Osteocyte (in vitro differentiated cells): ENCODE data around the gene PPP1R14B. TPM values are rescaled to one million over a fixed set of nuclear protein-coding genes. Genes with fewer than 3 reads are reported as not detected.

Source experiments
- DNase-seq: peaks from one replicate; pipeline ENCODE4 v3.0.0; 2021; ENCODE audit warnings: mixed read lengths; ENCODE audit not compliant: unreplicated experiment; ENCODE audit errors: extremely low spot score
- H3K27ac Mint-ChIP-seq: one replicate; pipeline ENCODE4 v1.8.0; 2021; ENCODE audit warnings: mild to moderate bottlenecking, mixed read lengths; ENCODE audit not compliant: unreplicated experiment
- H3K27me3 Mint-ChIP-seq: one replicate; pipeline ENCODE4 v1.8.0; 2021; ENCODE audit warnings: mixed read lengths; ENCODE audit not compliant: unreplicated experiment
- H3K36me3 Mint-ChIP-seq: one replicate; pipeline ENCODE4 v1.8.0; 2021; ENCODE audit warnings: mixed read lengths; ENCODE audit not compliant: unreplicated experiment
- H3K4me1 Mint-ChIP-seq: one replicate; pipeline ENCODE4 v1.8.0; 2021; ENCODE audit warnings: mixed read lengths; ENCODE audit not compliant: unreplicated experiment
- H3K4me3 Mint-ChIP-seq: one replicate; pipeline ENCODE4 v1.8.0; 2021; ENCODE audit warnings: mild to moderate bottlenecking, moderate library complexity, mixed read lengths; ENCODE audit not compliant: unreplicated experiment
- H3K9me3 Mint-ChIP-seq: one replicate; pipeline ENCODE4 v1.8.0; 2021; ENCODE audit warnings: mixed read lengths; ENCODE audit not compliant: unreplicated experiment
- CTCF ChIP-seq: fragments of 200-600 bp; sonication (generic); IDR thresholded peaks from 2 replicates; pipeline ENCODE4 v1.5.0; 2021; ENCODE audit warnings: antibody characterized with exemption, mild to moderate bottlenecking, moderate library complexity
- total RNA-seq: library from RNA; stranded (reverse); gene quantifications from 2 replicates; pipeline ENCODE4 v1.2.1, GENCODE V29; 2021

PPP1R14B gene
- total RNA-seq, 1 donor from 2014 or later, result 270 TPM

GRCh38 chr11:64208086-64208795 lies 38.5 kb downstream of the PPP1R14B start:
- no peak for TF ChIP-seq CTCF
- Mint-ChIP-seq H3K27ac (peak overlapping the region; percentile 80), H3K4me3 (no peak overlapping the region), H3K9me3 (no peaks in the 10 kb centered on the region), H3K36me3 (peaks cover 13% of the 10 kb centered on the region), H3K4me1 (peaks cover 17% of the 10 kb centered on the region), H3K27me3 (no peaks in the 10 kb centered on the region)
- DNase-seq, result no peak

GRCh38 chr11:64207256-64208085 lies 39.3 kb downstream of the PPP1R14B start:
- Mint-ChIP-seq H3K36me3 (peaks cover 18% of the 10 kb centered on the region), H3K4me1 (peaks cover 17% of the 10 kb centered on the region), H3K9me3 (no peaks in the 10 kb centered on the region), H3K27ac (peak overlapping the region; percentile 80), H3K4me3 (no peak overlapping the region), H3K27me3 (no peaks in the 10 kb centered on the region)
- TF ChIP-seq CTCF, result no peak
- no peak for DNase-seq

- no peaks in the 10 kb centered on the region for H3K9me3 Mint-ChIP-seq
- no peak for TF ChIP-seq CTCF
- H3K4me1 Mint-ChIP-seq, result peaks cover 17% of the 10 kb centered on the region
- no peak for DNase-seq
- peaks cover 23% of the 10 kb centered on the region for H3K36me3 Mint-ChIP-seq
- H3K4me3 Mint-ChIP-seq, result no peak within 1 kb of the TSS
- peak within 1 kb of the TSS; percentile 80 for H3K27ac Mint-ChIP-seq
- no peaks in the 10 kb centered on the region for H3K27me3 Mint-ChIP-seq
Observed at GRCh38 chr11:64206457-64207255, 40.1 kb downstream of the PPP1R14B start, which contains the start of gene FERMT3. Gene FERMT3 (plus strand): TSS chr11:64206721. CDS start chr11:64207365, 644 bp downstream.

- DNase-seq, result peak; percentile 93
- H3K4me1 Mint-ChIP-seq, result peaks cover 17% of the 10 kb centered on the region
- TF ChIP-seq CTCF, result peak; percentile 81
- H3K4me3 Mint-ChIP-seq, result no peak overlapping the region
- no peaks in the 10 kb centered on the region for H3K9me3 Mint-ChIP-seq
- H3K27me3 Mint-ChIP-seq, result no peaks in the 10 kb centered on the region
- H3K36me3 Mint-ChIP-seq, result peaks cover 38% of the 10 kb centered on the region
- H3K27ac Mint-ChIP-seq, result peak overlapping the region; percentile 79
Observed at GRCh38 chr11:64204464-64204989, 42.2 kb downstream of the PPP1R14B start.
